ENCODE data around the gene GP1BB.

DNA sequence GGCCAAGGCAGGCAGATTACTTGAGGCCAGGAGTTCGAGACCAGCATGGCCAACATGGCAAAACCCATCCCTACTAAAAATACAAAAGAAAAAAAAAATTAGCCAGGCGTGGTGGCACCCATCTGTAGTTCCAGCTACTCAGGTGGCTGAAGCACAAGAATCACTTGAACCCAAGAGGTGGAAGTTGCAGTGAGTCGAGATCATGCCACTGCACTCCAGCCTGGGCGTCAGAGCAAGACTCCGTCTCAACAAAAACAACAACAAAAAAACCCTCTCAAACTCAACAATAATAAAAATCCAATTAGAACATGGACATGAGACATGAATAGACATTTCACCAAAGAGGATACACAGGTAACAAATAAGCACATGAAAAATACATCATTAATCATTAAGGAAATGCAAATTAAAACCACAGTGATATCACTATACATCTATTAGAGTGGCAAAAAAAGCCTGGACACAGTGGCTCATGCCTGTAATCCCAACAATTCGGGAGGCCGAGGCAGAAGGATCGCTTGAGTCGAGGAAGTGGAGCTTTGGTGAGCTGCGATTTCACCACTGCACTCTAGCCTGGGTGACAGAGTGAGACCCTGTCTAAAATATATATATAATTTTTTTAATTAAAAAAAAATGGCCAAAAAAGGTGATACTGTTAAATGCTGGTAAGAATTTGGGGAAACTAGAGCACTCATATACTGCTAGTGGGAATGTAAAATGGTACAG is 21.8 kb upstream of the GP1BB start:
- TF ChIP-seq, protein P1, sequence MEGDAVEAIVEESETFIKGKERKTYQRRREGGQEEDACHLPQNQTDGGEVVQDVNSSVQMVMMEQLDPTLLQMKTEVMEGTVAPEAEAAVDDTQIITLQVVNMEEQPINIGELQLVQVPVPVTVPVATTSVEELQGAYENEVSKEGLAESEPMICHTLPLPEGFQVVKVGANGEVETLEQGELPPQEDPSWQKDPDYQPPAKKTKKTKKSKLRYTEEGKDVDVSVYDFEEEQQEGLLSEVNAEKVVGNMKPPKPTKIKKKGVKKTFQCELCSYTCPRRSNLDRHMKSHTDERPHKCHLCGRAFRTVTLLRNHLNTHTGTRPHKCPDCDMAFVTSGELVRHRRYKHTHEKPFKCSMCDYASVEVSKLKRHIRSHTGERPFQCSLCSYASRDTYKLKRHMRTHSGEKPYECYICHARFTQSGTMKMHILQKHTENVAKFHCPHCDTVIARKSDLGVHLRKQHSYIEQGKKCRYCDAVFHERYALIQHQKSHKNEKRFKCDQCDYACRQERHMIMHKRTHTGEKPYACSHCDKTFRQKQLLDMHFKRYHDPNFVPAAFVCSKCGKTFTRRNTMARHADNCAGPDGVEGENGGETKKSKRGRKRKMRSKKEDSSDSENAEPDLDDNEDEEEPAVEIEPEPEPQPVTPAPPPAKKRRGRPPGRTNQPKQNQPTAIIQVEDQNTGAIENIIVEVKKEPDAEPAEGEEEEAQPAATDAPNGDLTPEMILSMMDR (IDR thresholded peaks at IDR 0.05; ENCODE audit: low read depth, low read length) = no peak
- no peak for TF ChIP-seq EZH2phosphoT487 (IDR thresholded peaks at IDR 0.05; ENCODE audit: low read depth)

All from OCI-LY3 (cell line).